Panc1 (cell line): ENCODE data around the gene CMTM7. TPM values are rescaled to one million over a fixed set of nuclear protein-coding genes. Genes with fewer than 3 reads are reported as not detected.

Experiments used
- ATAC-seq: fragments of 200-7000 bp; cut with Tn5 transposase; 2 replicates; pipeline ENCODE4 v1.9.1; 2020; ENCODE audit warnings: mild to moderate bottlenecking, moderate library complexity
- BruUV-seq: library from RNA; stranded (reverse); fragments of 400-500 nt; replicated peaks from 2 replicates; lab custom pipeline; 2021; lab: Mats Ljungman, UMichigan
- CTCF ChIA-PET: fragments of 300-600 bp; sonication (Branson Sonifier 250); formaldehyde crosslinking; loops from one replicate; lab custom pipeline; 2022; ENCODE audit warnings: antibody characterized with exemption; lab: Charles Lee
- POLR2A ChIA-PET: fragments of 300-600 bp; sonication (Branson Sonifier 250); formaldehyde crosslinking; loops from one replicate; lab custom pipeline; 2022; ENCODE audit warnings: antibody characterized with exemption; lab: Charles Lee
- DNase-seq: peaks from one replicate; pipeline ENCODE4 v3.0.0-alpha.2; 2010; ENCODE audit warnings: low read depth, low spot score
- H3K27ac ChIP-seq: 2 replicates; pipeline ENCODE4 v1.5.1; 2011; ENCODE audit warnings: mild to moderate bottlenecking, low read length, inconsistent platforms
- H3K27me3 ChIP-seq: fragments of 200-500 bp; sonication (Bioruptor generic); 2 replicates; pipeline ENCODE4 v1.6.0; 2014; ENCODE audit warnings: low read length, inconsistent platforms; ENCODE audit not compliant: control insufficient read depth, insufficient read depth
- H3K36me3 ChIP-seq: fragments of 200-500 bp; sonication (Bioruptor generic); 2 replicates; pipeline ENCODE4 v1.5.1; 2014; ENCODE audit warnings: inconsistent platforms, mild to moderate bottlenecking, low read length, moderate library complexity; ENCODE audit not compliant: control insufficient read depth, insufficient read depth
- H3K4me1 ChIP-seq: 2 replicates; pipeline ENCODE4 v1.5.1; 2011; ENCODE audit warnings: inconsistent platforms, mild to moderate bottlenecking, low read length, moderate library complexity; ENCODE audit not compliant: control insufficient read depth, insufficient read depth
- H3K4me3 ChIP-seq, 2 experiments: 2 replicates each; pipeline ENCODE4 v1.5.1; 2011 to 2012; ENCODE audit warnings: low read depth in 2 of 2, low read length in 2 of 2, mild to moderate bottlenecking in 2 of 2, inconsistent platforms in 1 of 2, moderate library complexity in 1 of 2
- H3K9me3 ChIP-seq: fragments of 200-500 bp; sonication (Bioruptor generic); 2 replicates; pipeline ENCODE4 v1.5.1; 2014; ENCODE audit warnings: low read depth, mild to moderate bottlenecking, inconsistent platforms, low read length, moderate library complexity; ENCODE audit not compliant: control insufficient read depth, insufficient read depth
- POLR2AphosphoS5 ChIP-seq: IDR thresholded peaks from 2 replicates; pipeline ENCODE4 v1.6.1; 2012; ENCODE audit warnings: mild to moderate bottlenecking, low read depth, low read length, moderate library complexity
- SIN3A ChIP-seq: IDR thresholded peaks from 2 replicates; pipeline ENCODE4 v1.6.1; 2012; ENCODE audit warnings: low read depth, mild to moderate bottlenecking, low read length, moderate library complexity, borderline replicate concordance; ENCODE audit not compliant: insufficient read depth
- TCF7L2 ChIP-seq: IDR thresholded peaks from 2 replicates; pipeline ENCODE4 v1.6.1; 2011; ENCODE audit warnings: mild to moderate bottlenecking, low read depth, low read length, inconsistent platforms
- in situ Hi-C: cut with HindIII; loops from 2 replicates; pipeline ENCODE4 v1.10.0; 2016; ENCODE audit warnings: low sequenced_read_pairs, low pct_unique_long_range_greater_than_20kb
- intact Hi-C: fragments of 100-400 bp; cut with micrococcal nuclease; formaldehyde crosslinking; loops from one replicate; pipeline ENCODE4 v1.10.0; 2022; ENCODE audit not compliant: unreplicated experiment
- total RNA-seq: library from RNA; stranded (reverse); gene quantifications from one replicate; pipeline ENCODE4 v1.2.1, GENCODE V29; 2021; ENCODE audit not compliant: unreplicated experiment
- TF ChIP-seq, protein P1 (sequence below), 2 experiments: IDR thresholded peaks; 2 replicates each; pipeline ENCODE4 v1.6.1; 2011 to 2012; ENCODE audit warnings: low read depth in 2 of 2, control low read depth in 1 of 2, low read length in 1 of 2, mild to moderate bottlenecking in 1 of 2, moderate library complexity in 1 of 2; ENCODE audit not compliant: insufficient read depth in 1 of 2
- TF ChIP-seq, protein P2 (sequence below): fragments of 450-650 bp; IDR thresholded peaks from 2 replicates; pipeline ENCODE4 v1.5.1; 2017; ENCODE audit warnings: mild to moderate bottlenecking

The CMTM7 gene
- total RNA-seq, 1 experiment from 2014 or later, result 43.5 TPM

DNA sequence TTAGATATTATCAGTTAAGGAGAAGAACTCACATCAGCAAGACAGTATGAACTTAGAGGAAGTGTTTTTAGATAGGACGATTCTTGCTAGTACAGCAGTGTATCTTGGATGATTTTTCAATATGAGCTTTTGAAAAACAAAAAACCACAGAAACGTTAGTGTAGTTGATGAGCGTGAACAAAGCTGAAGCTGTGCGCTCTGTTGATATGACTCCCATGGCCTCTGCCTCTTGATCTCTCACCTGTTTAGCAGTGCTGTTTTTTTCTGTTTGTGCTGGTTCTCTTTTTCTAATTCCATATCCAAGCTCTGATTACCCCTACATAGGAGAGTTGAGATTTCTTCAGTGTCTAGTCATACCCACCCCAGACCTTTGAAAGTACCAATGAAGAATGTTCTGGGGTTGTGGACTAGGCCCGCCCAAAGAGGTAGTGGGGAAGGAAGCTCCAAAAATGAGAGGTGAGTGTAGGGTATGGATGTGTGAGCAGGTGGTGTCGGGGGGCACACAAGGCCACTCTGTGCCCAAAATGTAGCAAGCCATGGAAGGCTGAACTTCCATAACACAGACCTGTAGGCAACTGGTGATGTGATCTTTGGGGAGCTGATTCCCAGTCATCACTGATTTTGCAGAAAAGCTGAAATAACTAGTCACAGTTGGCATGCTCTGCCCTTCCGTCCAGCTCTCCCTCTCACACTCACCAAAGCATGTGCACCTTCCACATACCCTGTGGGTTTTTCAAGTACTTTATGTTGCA, 20.0 kb upstream of the CMTM7 start:
- Histone ChIP-seq H3K36me3 (no peaks in the 10 kb centered on the region), H3K4me1 (peaks cover 2% of the 10 kb centered on the region; the same call in 1 of the 2 replicates), H3K4me3 (no peak overlapping the region), H3K9me3 (no peaks in the 10 kb centered on the region), H3K27me3 (no peaks in the 10 kb centered on the region), H3K27ac (no peak overlapping the region)
- in situ Hi-C loops, result no loop called here
- TF ChIP-seq POLR2AphosphoS5 (no peak), SIN3A (no peak)
- TF ChIP-seq, protein P1, sequence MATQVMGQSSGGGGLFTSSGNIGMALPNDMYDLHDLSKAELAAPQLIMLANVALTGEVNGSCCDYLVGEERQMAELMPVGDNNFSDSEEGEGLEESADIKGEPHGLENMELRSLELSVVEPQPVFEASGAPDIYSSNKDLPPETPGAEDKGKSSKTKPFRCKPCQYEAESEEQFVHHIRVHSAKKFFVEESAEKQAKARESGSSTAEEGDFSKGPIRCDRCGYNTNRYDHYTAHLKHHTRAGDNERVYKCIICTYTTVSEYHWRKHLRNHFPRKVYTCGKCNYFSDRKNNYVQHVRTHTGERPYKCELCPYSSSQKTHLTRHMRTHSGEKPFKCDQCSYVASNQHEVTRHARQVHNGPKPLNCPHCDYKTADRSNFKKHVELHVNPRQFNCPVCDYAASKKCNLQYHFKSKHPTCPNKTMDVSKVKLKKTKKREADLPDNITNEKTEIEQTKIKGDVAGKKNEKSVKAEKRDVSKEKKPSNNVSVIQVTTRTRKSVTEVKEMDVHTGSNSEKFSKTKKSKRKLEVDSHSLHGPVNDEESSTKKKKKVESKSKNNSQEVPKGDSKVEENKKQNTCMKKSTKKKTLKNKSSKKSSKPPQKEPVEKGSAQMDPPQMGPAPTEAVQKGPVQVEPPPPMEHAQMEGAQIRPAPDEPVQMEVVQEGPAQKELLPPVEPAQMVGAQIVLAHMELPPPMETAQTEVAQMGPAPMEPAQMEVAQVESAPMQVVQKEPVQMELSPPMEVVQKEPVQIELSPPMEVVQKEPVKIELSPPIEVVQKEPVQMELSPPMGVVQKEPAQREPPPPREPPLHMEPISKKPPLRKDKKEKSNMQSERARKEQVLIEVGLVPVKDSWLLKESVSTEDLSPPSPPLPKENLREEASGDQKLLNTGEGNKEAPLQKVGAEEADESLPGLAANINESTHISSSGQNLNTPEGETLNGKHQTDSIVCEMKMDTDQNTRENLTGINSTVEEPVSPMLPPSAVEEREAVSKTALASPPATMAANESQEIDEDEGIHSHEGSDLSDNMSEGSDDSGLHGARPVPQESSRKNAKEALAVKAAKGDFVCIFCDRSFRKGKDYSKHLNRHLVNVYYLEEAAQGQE (IDR thresholded peaks at IDR 0.05; ENCODE audit: insufficient read depth in 1 of 2, low read depth in 2 of 2, low read length in 1 of 2), result no peak
- TF ChIP-seq, protein P2, sequence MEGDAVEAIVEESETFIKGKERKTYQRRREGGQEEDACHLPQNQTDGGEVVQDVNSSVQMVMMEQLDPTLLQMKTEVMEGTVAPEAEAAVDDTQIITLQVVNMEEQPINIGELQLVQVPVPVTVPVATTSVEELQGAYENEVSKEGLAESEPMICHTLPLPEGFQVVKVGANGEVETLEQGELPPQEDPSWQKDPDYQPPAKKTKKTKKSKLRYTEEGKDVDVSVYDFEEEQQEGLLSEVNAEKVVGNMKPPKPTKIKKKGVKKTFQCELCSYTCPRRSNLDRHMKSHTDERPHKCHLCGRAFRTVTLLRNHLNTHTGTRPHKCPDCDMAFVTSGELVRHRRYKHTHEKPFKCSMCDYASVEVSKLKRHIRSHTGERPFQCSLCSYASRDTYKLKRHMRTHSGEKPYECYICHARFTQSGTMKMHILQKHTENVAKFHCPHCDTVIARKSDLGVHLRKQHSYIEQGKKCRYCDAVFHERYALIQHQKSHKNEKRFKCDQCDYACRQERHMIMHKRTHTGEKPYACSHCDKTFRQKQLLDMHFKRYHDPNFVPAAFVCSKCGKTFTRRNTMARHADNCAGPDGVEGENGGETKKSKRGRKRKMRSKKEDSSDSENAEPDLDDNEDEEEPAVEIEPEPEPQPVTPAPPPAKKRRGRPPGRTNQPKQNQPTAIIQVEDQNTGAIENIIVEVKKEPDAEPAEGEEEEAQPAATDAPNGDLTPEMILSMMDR, result no peak
- ChIA-PET CTCF (no interaction called here), POLR2A (no interaction called here)
- intact Hi-C loops, result no loop called here
- DNase-seq (no peak), ATAC-seq (no peak)
- no TSS peak for BruUV-seq

DNA sequence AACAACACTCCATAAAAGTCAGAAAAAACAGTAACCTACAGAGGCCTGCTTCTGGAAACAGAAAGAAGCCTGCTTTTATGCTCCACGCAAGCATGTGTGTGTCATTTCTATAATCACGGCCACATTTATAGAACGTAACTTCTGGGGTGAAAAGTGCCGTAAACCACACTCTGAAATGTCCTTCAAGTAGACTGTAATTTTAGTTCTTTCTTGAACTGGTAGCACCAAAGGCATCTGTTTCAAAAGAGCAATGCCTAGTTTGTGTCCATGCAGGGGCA, 19.5 kb upstream of the CMTM7 start:
- ChIA-PET POLR2A (no interaction called here), CTCF (no interaction called here)
- Histone ChIP-seq H3K36me3 (no peaks in the 10 kb centered on the region), H3K27me3 (no peaks in the 10 kb centered on the region), H3K27ac (no peak overlapping the region), H3K9me3 (no peaks in the 10 kb centered on the region), H3K4me3 (no peak overlapping the region), H3K4me1 (no peaks in the 10 kb centered on the region)
- in situ Hi-C loops, result no loop called here
- ATAC-seq (no peak), DNase-seq (no peak)
- BruUV-seq, result no TSS peak
- intact Hi-C loops, result no loop called here
- TF ChIP-seq, protein P2, result no peak
- TF ChIP-seq TCF7L2 (no peak), SIN3A (no peak), POLR2AphosphoS5 (no peak)
- TF ChIP-seq, protein P1 (IDR thresholded peaks at IDR 0.05; ENCODE audit: insufficient read depth in 1 of 2, low read depth in 2 of 2, low read length in 1 of 2), result no peak
